GM19452 (cell line): ENCODE measurements around the gene SLC38A2.

ENCODE experiments used
- ATAC-seq: cut with Tn5 transposase; IDR thresholded peaks from one replicate; pipeline ENCODE4 v1.9.1; 2021; ENCODE audit not compliant: unreplicated experiment

Gene SLC38A2

DNA sequence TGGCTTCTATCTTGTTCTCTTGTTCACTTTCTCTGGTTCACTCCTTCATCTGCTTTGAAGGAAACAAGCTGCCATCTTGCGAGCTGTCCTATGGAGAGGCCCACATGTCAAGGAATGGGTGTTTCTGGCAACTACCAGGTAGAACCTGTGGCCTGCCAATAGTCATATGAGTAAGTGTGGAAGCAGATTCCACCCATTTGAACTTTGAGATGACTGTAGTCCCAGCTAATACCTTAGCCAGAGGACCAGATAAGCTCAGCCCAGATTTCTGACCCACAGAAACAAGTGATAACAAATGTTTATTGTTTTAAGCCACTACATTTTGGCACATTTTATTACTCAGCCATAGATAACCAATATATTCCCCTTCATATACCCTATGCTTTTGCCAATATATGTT lies 4.0 kb upstream of the SLC38A2 start:
- ATAC-seq, result no peak

DNA sequence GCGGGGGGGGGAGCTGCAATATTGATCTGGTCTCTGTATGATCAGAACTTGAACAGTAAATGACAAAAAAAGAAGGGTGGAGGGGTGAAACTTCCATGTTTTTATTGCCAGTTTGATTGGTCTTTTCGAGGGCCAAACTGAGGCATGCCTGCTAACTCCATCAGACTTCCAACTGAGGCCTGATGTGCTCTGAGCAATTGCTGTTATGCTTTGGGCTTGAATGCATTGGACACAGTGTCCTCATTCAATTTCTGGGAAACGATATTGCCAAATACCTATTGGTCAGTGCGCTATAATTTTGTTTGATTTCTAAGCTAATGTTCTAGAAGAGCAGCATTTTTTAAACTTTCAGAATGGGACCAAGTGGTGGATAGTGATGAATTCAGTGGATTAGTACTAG lies 2.1 kb upstream of the SLC38A2 start:
- ATAC-seq, result no peak

DNA sequence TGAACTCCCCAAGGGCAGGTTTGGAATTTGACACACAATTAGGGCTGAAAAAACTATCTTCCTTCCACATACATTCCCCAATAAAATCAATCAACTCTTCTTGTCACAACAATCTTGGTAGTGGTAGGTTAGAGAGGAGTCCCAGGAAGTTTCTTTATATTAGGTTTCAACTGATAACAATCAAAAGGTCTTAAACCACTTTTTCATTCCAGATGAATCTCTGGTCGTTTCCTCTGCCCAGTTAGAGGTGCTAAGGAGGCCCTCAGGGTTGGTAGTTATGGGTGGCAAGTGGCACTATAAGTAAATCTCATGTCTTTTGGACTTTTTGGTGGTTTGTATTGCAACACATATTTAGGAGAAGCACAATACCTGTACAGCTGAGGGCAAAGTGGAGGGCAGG lies 1.7 kb upstream of the SLC38A2 start:
- no peak for ATAC-seq

GRCh38 chr12:46373301-46374296 lies 1.0 kb upstream of the SLC38A2 start:
- ATAC-seq, result no peak

DNA sequence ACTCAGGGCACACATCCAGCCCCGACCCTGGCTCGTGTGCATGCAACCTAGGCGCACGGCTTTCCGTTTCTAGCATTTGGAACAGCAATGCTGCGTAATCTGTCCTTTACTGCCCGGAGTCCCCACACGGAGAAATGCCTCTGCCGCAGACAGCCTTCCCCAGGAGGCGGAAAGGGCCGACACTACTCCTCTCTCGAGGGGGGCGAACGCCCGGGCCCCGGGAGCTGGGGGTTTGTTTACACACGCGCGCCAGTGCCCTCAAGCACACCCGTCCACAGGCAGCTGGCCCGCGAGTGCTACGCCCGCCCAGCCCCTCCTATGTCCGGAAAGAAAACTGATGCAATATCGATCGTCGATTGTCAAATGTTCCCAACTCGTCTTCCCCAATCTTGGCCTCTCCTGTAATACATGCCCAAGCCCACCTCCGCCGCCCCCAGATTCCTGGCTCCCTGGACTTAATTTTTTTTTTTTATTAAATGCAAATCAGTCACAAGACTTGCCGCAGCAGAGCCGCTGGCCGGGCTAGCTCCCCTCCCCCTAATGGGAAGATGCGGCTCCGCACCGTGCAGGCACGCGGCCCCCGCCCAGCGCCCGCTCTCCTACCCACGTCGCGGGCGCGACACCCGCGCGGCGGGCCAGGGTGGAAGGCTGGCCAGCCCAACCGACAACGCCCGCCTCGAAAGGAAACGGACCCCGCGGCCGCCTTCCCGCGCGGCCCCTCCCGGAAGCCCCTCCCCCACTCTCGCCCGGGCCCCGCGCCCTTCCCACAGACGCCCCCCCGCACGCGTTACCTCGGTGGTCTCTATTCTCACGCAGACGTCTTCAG lies 642 bp downstream of the SLC38A2 start:
- ATAC-seq, result peak; percentile 19

DNA sequence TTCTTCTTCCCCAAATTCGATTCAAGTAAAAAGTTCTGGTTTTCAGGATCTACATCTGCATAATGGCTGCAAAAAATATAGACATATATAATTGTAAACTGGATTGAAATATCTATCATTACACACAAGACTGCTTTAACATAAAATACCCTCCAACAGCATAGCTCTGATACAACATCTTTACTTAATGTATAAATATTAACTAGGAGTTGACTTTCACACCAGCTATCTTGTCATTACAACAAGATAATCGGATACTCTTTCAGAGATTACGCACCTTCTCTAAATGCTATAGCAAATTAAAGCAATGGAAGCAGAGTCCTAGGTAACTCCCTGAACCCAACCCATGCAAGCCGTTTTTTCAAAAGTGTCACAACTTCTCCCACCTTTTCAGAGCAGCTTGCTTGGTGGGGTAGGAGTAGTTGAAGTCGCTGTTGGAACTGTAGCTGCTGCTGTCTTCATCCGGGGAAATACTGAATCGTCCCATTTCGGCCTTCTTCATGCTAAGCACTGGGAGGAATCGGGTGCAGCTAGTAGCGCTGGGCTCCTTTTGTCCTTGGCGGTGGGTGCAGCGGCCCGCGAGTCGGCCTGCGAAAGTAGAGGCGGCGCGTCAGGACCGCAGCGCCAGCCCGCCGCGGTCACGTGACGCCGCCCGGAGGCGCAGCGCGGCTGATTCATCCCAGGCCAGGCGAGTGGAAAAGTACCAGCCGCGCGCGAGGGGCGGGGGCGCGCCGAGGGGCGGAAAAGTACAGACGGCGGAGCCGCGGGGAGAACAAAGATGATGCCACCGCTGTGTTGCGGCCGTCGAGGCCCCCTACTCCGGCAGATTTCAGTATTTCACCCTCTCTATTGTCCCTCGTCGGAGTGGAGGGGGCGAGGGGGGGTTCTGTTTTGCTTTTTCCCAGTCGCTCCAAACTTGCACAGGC lies 1.5 kb downstream of the SLC38A2 start:
- peak; percentile 57 for ATAC-seq

DNA sequence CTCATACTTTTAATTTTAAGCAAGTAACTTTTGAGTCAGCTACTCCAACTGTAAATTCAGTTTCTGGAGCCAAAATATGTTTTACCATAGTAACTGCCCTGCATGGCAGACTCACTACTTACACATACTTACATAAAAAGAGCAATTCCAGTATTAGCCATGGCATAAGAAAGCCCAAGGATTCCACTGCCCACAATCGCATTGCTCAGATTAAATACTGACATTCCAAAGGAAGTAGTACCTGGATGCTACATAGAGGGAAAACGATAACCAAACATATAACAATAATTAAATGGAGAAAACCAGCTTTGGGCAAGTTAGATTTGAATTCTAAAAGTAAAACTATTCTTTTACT lies 2.2 kb downstream of the SLC38A2 start:
- ATAC-seq, result no peak

DNA sequence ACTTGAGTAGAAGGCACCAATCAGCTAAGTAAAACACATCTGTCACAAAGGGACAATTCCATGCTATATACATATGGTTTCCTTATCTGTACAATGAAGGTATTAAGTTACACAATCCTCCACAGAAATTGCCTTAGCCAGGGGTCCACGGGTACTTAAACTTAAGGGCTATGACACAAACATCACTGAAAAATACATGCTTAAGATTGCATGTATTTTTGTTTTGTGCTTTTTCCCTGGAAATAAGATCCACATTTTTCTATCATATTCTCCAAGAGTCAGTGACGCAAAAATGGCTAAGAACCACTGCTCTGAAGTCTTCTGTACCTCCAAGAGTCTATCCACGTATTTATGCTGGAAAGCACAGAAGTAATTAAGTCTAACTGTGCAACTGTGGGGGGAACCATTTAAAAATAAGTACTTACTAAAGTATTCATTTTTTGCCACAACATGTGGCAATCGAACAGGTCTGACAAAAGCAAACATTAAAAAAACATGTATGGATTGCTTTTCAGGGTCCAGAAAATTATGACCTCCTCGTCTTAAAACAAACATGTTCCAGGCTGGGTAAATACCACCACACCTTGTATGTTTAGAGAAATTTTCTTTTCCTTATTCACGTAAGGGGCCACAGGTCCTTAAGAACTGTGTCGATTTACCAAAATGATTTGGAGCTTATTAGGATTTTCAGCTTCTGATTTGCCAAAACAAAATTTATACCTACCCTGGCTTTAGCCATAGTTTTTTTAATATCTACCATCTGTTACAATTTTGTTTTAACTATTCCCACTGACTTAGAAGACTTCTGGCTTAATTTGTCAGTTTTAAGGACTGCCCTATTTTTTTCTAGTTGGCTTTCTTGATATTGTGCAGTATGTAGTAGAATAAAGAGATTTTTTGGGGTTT lies 2.8 kb downstream of the SLC38A2 start:
- ATAC-seq, result no peak

GRCh38 chr12:46369095-46369473 lies 3.5 kb downstream of the SLC38A2 start:
- no peak for ATAC-seq

- no peak for ATAC-seq
These were observed 3.9 kb downstream of the SLC38A2 start for GRCh38 chr12:46368684-46369083.

- ATAC-seq, result no peak
These were observed 4.4 kb downstream of the SLC38A2 start for GRCh38 chr12:46368138-46368537.

DNA sequence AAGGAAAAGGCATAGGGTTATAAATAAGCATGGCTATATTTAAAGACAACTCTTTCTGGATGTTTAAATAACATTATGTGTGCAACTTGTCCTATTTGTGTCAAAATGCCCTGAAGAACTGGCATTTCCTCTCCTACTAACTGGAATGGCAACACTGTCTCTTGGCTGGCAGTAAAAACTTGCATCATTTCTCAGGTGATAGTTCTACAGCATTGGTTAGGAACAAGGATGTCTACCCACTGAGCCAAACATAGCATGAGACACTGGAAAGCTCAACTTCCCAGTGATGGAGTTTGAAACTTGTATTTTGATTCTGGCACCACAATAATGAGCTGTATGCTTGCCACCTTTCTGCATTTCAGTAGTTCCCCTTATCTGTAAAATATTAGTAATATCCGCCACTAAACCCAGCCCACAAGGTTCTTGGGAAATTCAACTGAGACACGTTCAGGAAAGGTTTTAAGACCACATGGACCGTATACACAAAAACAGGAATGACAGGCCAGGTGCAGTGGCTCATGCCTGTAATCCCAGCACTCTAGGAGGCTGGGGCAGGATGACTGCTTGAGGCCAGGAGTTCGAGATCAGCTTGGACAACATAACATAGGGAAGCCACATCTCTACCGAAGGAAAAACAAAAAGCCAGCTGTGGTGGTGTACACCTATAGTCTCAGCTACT lies 5.1 kb downstream of the SLC38A2 start:
- ATAC-seq, result no peak

DNA sequence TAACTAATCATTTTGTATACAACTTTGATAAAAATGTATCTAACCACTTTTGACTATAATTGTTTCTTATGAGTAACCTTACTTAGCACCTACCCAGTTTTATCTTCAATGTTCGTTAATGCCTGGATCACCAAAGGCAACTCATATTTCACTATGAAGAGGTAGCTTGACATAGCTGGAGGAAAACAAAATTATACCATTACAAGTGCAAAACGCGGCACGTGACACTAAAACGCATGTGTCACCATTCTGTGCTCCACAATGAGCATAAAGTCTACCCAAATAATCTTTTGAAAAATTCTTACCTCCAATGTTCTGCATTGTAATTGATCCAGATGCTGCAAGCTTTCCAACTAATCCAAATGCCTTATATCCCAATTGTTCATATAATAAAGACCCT lies 5.8 kb downstream of the SLC38A2 start:
- ATAC-seq, result no peak

GRCh38 chr12:46365951-46366379 lies 6.6 kb downstream of the SLC38A2 start:
- ATAC-seq, result no peak

GRCh38 chr12:46364777-46365580 lies 7.6 kb downstream of the SLC38A2 start:
- no peak for ATAC-seq

DNA sequence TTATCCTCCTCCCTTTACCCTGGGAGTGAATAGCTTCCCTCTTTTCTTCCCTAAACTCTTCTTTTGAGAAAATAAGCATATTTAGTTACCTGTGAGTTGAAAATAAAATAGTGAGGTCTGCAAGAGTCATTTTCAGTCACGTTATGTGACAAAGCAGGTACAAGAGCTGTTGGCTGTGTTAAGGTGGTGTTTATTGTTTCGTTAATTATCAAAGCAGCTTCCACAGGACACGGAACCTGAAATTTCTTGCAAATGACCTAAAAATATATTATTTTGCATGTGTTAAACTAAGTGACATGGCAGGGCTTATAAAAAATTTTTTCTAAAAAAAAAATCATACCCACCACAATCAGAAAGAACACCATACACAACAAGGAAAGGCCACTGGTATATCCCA lies 8.3 kb downstream of the SLC38A2 start:
- ATAC-seq, result no peak

DNA sequence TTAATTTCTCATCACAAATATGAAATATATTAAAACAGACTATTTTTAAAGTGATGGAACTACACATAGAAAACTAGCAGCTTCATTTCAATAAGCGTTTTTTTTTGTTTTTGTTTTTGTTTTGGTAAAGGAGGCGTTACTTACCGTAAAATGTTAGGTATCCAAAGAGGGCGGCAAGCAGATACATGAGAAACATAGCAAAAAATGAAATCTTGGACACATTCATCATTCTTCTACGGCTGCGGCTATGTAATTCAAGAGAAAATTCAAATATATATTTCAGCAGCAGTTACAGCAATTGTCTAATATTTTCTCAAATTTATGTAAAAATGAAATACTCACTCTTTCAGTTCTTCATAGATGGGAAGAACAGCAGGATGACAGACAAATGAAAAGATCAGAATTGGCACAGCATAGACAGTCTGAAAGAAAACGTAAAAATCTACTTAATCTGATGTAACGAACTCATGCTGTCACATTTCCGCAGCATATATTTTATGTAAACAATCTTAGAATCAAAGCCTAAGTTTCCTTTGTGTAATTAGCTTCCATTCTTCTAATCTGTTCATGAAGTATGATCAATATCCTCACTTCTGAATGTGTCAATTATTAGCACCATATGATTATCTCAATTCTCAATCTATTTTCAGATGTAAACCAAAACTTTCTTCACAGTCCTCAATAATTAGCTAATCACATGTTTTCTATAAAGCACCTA lies 8.8 kb downstream of the SLC38A2 start:
- ATAC-seq, result no peak
